Measurements from ENCODE around the gene PSMD13. TPM values are rescaled to one million over a fixed set of nuclear protein-coding genes. Genes with fewer than 3 reads are reported as not detected.
"Not testable (repeated sequence)": the region's sequence is repeated elsewhere in the genome, so short reads cannot be mapped to it uniquely, and the experiment has no call there.

The PSMD13 gene
- polyA plus RNA-seq (165 to 221 TPM (median 184 TPM) in 3 replicates), polyA minus RNA-seq (84.0 to 98.0 TPM (median 92.6 TPM) in 3 replicates)
- 121 TPM for polyA plus RNA-seq (2011; ENCODE audit: low read depth)
- 141 and 146 TPM in 2 replicates for polyA plus RNA-seq (2011; cell fraction: cytosol; rRNA removed)
- 134 and 140 TPM in 2 replicates for polyA plus RNA-seq (2011; cell fraction: nucleus; rRNA removed)
- 110 and 192 TPM in 2 replicates for polyA plus RNA-seq (2012; ENCODE audit: low replicate concordance)
- polyA minus RNA-seq (2011; cell fraction: cytosol; rRNA and poly(A)+ RNA removed) = 78.8 TPM
- 49.9 and 56.8 TPM in 2 replicates for polyA minus RNA-seq (2011; cell fraction: nucleus; rRNA and poly(A)+ RNA removed)

DNA sequence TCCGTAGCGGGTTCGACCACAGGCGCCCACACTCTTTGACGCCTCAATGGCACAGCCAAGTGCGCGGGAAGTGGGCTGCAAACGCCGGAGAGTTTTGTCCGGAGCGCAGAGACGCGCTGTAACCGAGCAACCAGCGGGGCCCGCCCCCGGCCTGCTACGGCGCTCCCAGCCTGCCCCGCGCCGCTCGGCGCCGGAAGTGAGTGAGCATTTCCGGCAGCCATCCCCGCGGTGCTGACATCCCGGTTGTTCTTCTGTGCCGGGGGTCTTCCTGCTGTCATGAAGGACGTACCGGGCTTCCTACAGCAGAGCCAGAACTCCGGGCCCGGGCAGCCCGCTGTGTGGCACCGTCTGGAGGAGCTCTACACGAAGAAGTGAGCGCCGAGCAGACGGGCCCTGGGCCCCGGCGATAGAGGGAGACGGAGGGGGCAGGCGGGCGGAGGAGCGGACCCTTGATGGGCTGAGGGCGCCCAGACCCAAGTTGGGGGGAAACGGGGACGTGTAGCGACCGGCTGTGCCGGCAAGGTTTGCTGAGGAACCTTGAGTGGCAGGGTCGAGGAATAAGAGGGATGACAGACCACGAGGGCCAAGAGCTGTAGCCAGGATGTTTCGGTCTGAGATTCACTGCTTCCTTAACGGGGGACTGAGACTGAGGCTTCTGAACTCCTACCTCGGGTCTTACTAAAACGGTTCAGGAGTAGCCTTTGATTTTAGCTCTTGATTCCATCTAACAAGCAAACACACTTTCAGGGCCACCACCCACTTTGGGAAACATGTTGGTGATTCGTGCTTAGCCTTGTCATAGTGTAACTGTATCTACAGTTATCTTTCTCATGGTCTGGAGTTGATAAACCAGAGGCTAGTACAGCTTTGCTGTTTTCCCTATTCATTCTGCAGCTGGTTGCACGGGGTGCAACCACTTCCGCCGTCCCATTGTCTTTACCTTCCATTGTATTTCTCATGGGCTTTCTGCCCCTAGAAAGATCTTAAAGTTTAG, at the start of gene PSMD13:
Gene PSMD13 (plus strand): TSS at position 203 of the 994 bp plus-strand sequence. CDS start 74 bp downstream, at position 277.
- H3K79me2 ChIP-seq (ENCODE audit: control insufficient read depth, insufficient read depth, low read length) = peaks cover 58% of the 10 kb centered on the region

DNA sequence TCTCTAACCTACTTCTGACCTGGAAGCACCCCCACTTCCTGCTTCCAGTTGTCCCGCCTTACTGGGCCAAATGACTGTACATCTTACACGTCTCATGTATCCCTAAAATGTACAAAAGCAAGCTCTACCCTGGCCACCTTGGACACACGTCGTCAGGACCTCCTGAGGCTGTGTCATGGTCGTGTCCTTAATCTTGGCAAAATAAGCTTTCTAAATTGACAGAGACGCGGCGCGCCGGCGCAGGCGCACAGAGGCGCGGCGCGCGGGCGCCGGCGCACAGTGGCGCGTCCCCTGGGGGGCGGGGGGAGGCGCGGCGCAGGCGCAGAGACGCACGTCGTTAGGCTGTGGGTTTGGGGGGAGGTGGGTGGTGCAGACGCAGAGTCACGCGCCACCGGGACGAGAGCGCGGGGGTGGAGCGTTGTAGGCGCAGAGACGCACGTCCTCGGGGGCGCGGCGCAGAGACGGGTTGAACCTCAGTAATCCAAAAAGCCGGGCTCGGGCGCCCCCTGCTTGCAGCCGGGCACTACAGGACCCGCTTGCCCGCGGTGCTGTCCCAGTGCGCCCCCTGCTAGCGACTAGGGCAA, 47.5 kb upstream of the PSMD13 start:
- FAIRE-seq; H3K27me3 ChIP-seq (ENCODE audit: control insufficient read depth, extremely low read depth, insufficient read depth, low read length); H3K79me2 ChIP-seq (ENCODE audit: control insufficient read depth, insufficient read depth, low read length); H4K20me1 ChIP-seq (ENCODE audit: control insufficient read depth, extremely low read depth, insufficient read depth, low read length); H3K4me1 ChIP-seq (ENCODE audit: control insufficient read depth, extremely low read depth, insufficient read depth, low read length); H2AFZ ChIP-seq (ENCODE audit: control insufficient read depth, low read length); DNase-seq (ENCODE audit: low read depth, low spot score); H3K9me1 ChIP-seq (ENCODE audit: control insufficient read depth, extremely low read depth, insufficient read depth, low read length); H3K4me2 ChIP-seq (ENCODE audit: control insufficient read depth, extremely low read depth, insufficient read depth, low read depth, low read length); H3K36me3 ChIP-seq (ENCODE audit: control insufficient read depth in 2 of 2, extremely low read depth in 1 of 2, insufficient read depth in 2 of 2, low read length in 2 of 2); dilution Hi-C loops (cut with MboI; ENCODE audit: extremely low pct_ligation_motif_present, low sequenced_read_pairs); H3K9ac ChIP-seq (ENCODE audit: control insufficient read depth, extremely low read depth, insufficient read depth, low read length); H3K9me3 ChIP-seq (ENCODE audit: control insufficient read depth, low read depth, low read length); H3K27ac ChIP-seq (ENCODE audit: control insufficient read depth, insufficient read depth, low read length); H3K4me3 ChIP-seq (ENCODE audit: control insufficient read depth in 2 of 3, extremely low read depth in 1 of 3, insufficient read depth in 2 of 3, low read depth in 1 of 3, low read length in 3 of 3): not testable (repeated sequence)

More for the DNA sequence above, at the start of gene PSMD13:
- peak within 1 kb of the TSS; percentile 99 for H3K27ac ChIP-seq (ENCODE audit: control insufficient read depth, insufficient read depth, low read length)
- no peak for DNase-seq (ENCODE audit: low read depth, low spot score)
- no peaks in the 10 kb centered on the region for H3K9me3 ChIP-seq (ENCODE audit: control insufficient read depth, low read depth, low read length)
- peaks cover 12% of the 10 kb centered on the region for H3K4me1 ChIP-seq (ENCODE audit: control insufficient read depth, extremely low read depth, insufficient read depth, low read length)
- peak; percentile 34 for FAIRE-seq
- H3K9me1 ChIP-seq (ENCODE audit: control insufficient read depth, extremely low read depth, insufficient read depth, low read length) = no peaks in the 10 kb centered on the region
- H2AFZ ChIP-seq (ENCODE audit: control insufficient read depth, low read length) = peak within 1 kb of the TSS; percentile 91
- peak within 1 kb of the TSS; percentile 97 to 99 (median 98) for H3K4me3 ChIP-seq (ENCODE audit: control insufficient read depth in 2 of 3, extremely low read depth in 1 of 3, insufficient read depth in 2 of 3, low read depth in 1 of 3, low read length in 3 of 3)
- H4K20me1 ChIP-seq (ENCODE audit: control insufficient read depth, extremely low read depth, insufficient read depth, low read length) = no peaks in the 10 kb centered on the region
- H3K4me2 ChIP-seq (ENCODE audit: control insufficient read depth, extremely low read depth, insufficient read depth, low read depth, low read length) = peak within 1 kb of the TSS; percentile 100
- dilution Hi-C loops (cut with MboI; ENCODE audit: extremely low pct_ligation_motif_present, low sequenced_read_pairs) = no loop called here
- peak within 1 kb of the TSS; percentile 92 for H3K9ac ChIP-seq (ENCODE audit: control insufficient read depth, extremely low read depth, insufficient read depth, low read length)
- no peaks in the 10 kb centered on the region for H3K27me3 ChIP-seq (ENCODE audit: control insufficient read depth, extremely low read depth, insufficient read depth, low read length)
- peaks cover 13 to 16% of the 10 kb centered on the region in 2 experiments for H3K36me3 ChIP-seq (ENCODE audit: control insufficient read depth in 2 of 2, extremely low read depth in 1 of 2, insufficient read depth in 2 of 2, low read length in 2 of 2)
- TF ChIP-seq, protein P1, sequence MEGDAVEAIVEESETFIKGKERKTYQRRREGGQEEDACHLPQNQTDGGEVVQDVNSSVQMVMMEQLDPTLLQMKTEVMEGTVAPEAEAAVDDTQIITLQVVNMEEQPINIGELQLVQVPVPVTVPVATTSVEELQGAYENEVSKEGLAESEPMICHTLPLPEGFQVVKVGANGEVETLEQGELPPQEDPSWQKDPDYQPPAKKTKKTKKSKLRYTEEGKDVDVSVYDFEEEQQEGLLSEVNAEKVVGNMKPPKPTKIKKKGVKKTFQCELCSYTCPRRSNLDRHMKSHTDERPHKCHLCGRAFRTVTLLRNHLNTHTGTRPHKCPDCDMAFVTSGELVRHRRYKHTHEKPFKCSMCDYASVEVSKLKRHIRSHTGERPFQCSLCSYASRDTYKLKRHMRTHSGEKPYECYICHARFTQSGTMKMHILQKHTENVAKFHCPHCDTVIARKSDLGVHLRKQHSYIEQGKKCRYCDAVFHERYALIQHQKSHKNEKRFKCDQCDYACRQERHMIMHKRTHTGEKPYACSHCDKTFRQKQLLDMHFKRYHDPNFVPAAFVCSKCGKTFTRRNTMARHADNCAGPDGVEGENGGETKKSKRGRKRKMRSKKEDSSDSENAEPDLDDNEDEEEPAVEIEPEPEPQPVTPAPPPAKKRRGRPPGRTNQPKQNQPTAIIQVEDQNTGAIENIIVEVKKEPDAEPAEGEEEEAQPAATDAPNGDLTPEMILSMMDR (optimal IDR thresholded peaks at IDR 0.05 in 1 of 3, IDR thresholded peaks at IDR 0.05 in 1 of 3, conservative IDR thresholded peaks at IDR 0.05 in 1 of 3; ENCODE audit: extremely low read depth in 1 of 3, insufficient read depth in 2 of 3, low read length in 3 of 3) = no peak
- no peak for TF ChIP-seq EZH2 (IDR thresholded peaks at IDR 0.05; ENCODE audit: low read length)

Measured in keratinocyte (primary cell).